Measurements from ENCODE around the gene DYNC1H1. TPM values are rescaled to one million over a fixed set of nuclear protein-coding genes. Genes with fewer than 3 reads are reported as not detected.

The DYNC1H1 gene
- total RNA-seq, 4 donors from 2014 or later = 608 to 897 (median 728) TPM

DNA sequence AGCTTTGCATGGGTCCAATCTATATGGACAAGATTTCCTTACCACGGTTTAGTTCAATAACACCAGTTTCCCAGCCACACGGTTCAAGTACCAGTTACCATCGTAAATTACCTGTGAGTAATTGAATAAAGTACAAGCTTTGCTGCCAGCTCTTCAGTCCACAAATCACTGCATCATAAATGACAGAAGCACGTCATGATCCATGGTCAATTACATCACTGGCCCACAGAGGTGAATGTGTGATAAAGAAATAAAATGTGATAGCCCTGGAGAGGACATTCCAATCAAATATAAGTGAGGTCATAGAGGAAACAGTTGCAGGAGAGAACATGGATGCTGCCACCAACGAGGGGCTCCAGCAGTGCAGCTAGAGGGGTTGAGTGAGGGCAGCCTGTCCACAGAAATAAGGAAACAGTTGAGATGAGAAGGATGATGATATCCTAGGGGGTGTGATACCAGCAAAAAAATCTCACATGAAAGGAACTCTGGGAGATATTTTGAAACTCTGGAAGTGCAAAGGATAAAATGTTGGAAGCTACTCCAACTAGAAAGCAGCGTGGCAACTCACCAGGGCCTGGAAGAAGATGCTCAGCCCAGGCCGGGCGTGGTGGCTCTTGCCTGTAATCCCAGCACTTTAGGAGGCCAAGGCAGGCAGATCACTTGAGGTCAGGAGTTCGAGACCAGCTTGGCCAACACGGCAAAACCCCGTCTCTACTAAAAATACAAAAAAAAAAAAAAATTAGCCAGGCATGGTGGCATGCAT is 5.8 kb upstream of the DYNC1H1 start:
- intact Hi-C loops (cut with DNase I) = no loop called here
- Histone ChIP-seq H3K4me3 (no peak overlapping the region), H3K27ac (replicated peaks in 1 of 4) (no peak overlapping the region), H3K27me3 (no peaks in the 10 kb centered on the region), H3K36me3 (peaks cover 0 to 3% (median 0%) of the 10 kb centered on the region in 4 donors), H3K4me1 (peaks cover 16 to 36% (median 30%) of the 10 kb centered on the region in 4 donors), H3K9me3 (no peaks in the 10 kb centered on the region)
- no peak for TF ChIP-seq EP300 (IDR thresholded peaks at IDR 0.05)
- no peak for TF ChIP-seq CTCF (IDR thresholded peaks at IDR 0.05)
- no peak for TF ChIP-seq POLR2A (IDR thresholded peaks at IDR 0.05; ENCODE audit: low read depth)
- TF ChIP-seq POLR2AphosphoS5 (IDR thresholded peaks at IDR 0.05) = no peak
- WGBS = 87% methylated on average over 11 of the region's 11 CpGs
- DNase-seq (ENCODE audit: extremely low spot score) = no peak

DNA sequence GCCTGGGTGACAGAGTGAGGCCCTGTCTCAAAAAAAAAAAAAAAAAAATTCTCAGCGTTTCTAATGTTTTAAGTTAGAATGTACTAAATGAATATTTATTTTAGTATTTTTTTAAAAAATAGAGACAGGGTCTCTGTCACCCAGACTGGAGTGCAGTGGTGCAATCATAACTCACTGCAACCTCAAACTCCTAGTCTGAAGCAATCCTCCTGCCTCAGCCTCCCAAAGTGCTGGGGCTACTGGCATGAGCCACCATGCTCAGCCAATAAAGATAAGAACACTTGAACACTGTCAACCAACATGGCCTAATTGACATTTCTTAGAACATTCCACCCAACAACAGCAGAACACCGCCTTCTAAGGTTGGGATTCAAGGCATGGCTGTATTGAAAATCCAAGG is 5.1 kb upstream of the DYNC1H1 start:
- 86% methylated on average over 2 of the region's 2 CpGs for whole genome bisulfite sequencing
- Histone ChIP-seq H3K4me3 (no peak overlapping the region), H3K4me1 (peaks cover 21 to 42% (median 36%) of the 10 kb centered on the region in 4 donors), H3K27ac (replicated peaks in 1 of 4) (no peak overlapping the region), H3K27me3 (no peaks in the 10 kb centered on the region), H3K9me3 (no peaks in the 10 kb centered on the region), H3K36me3 (peaks cover 0 to 3% (median 0%) of the 10 kb centered on the region in 4 donors)
- no peak for DNase-seq (ENCODE audit: extremely low spot score)
- TF ChIP-seq POLR2A (IDR thresholded peaks at IDR 0.05; ENCODE audit: low read depth) = no peak
- TF ChIP-seq POLR2AphosphoS5 (IDR thresholded peaks at IDR 0.05) = no peak
- TF ChIP-seq EP300 (IDR thresholded peaks at IDR 0.05) = no peak
- TF ChIP-seq CTCF (IDR thresholded peaks at IDR 0.05) = no peak
- intact Hi-C loops (cut with DNase I) = no loop called here

GRCh38 chr14:101960225-101960624 is 4.1 kb upstream of the DYNC1H1 start:
- H3K36me3 ChIP-seq = peaks cover 0 to 3% (median 0%) of the 10 kb centered on the region in 4 donors
- no peaks in the 10 kb centered on the region for H3K9me3 ChIP-seq
- no peak overlapping the region for H3K4me3 ChIP-seq
- DNase-seq (ENCODE audit: extremely low spot score) = no peak
- WGBS = 50% methylated on average over 13 of the region's 13 CpGs
- H3K27me3 ChIP-seq = no peaks in the 10 kb centered on the region
- intact Hi-C loops (cut with DNase I) = loop anchor here (2.0 to 5.0 kb wide), 2 partner anchors 137 to 357 kb away; partner anchors contain the start of gene ZNF839
- TF ChIP-seq POLR2AphosphoS5 (IDR thresholded peaks at IDR 0.05) (no peak), CTCF (IDR thresholded peaks at IDR 0.05) (peak in 1 of 3 experiments; percentile 27)
- H3K27ac ChIP-seq (replicated peaks in 1 of 4) = no peak overlapping the region
- peaks cover 21 to 42% (median 36%) of the 10 kb centered on the region in 4 donors for H3K4me1 ChIP-seq

DNA sequence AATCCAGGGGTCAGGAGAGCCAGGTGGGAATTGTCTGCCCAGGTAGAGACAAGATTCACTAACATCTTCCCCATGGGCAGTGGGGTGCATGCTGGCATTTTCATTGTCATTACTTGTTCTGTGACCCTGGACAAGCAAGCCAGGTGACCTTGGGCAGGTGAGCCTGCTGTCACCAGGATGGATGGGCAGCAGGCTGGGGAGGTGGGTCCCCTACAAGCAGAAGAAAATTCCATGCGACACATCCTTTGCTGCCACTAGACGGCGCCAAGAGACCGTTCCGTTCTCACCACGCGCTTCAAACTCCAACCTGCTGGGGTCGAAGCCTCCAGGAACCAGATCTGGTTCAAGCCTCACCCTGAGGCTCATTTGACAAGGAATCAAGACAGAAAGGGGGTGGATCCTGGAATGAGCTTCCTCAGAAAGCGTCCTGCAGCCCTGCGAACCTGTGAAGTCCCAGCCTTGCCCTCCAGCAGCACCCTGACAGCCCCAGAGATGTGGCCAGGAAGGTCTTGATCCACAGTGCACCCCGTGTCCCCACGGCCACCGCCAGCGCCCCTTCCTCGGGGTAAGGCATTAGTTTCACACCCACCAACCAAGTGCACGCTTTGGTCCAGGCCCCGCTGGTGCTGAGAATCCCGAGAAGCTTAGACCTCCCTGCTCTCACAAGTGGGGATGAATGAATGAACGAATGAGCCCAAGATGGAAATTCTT is 3.2 kb upstream of the DYNC1H1 start:
- Histone ChIP-seq H3K27me3 (no peaks in the 10 kb centered on the region), H3K27ac (replicated peaks in 1 of 4) (no peak overlapping the region), H3K9me3 (no peaks in the 10 kb centered on the region), H3K4me1 (peaks cover 27 to 51% (median 43%) of the 10 kb centered on the region in 4 donors), H3K4me3 (no peak overlapping the region), H3K36me3 (no peaks in the 10 kb centered on the region)
- no peak for TF ChIP-seq EP300 (IDR thresholded peaks at IDR 0.05)
- peak; percentile 85 to 96 (median 88) for TF ChIP-seq CTCF (IDR thresholded peaks at IDR 0.05)
- no peak for TF ChIP-seq POLR2A (IDR thresholded peaks at IDR 0.05; ENCODE audit: low read depth)
- TF ChIP-seq POLR2AphosphoS5 (IDR thresholded peaks at IDR 0.05) = peak; percentile 33 to 64
- intact Hi-C loops (cut with DNase I) = loop anchor here (2.0 to 5.0 kb wide), 2 partner anchors 136 to 356 kb away; partner anchors contain the start of gene ZNF839
- 31% methylated on average over 18 of the region's 19 CpGs for WGBS
- DNase-seq (ENCODE audit: extremely low spot score) = no peak

Data from esophagus muscularis mucosa (tissue), 4 donors.